Endothelial cell of umbilical vein (primary cell): ENCODE data around the gene IGSF23.

ENCODE experiments used
- EZH2 ChIP-seq: IDR thresholded peaks from 2 replicates; pipeline ENCODE4 v1.6.1; 2012; ENCODE audit warnings: borderline replicate concordance, low read depth, mild to moderate bottlenecking, moderate library complexity, low read length, inconsistent platforms; ENCODE audit not compliant: severe bottlenecking
- JUN ChIP-seq: IDR thresholded peaks from 2 replicates; pipeline ENCODE4 v1.6.1; 2011; ENCODE audit warnings: borderline replicate concordance, low read depth; ENCODE audit not compliant: insufficient read length, insufficient read depth
- MYC ChIP-seq: IDR thresholded peaks from one replicate; pipeline ENCODE4 v1.6.1; 2011; ENCODE audit warnings: mild to moderate bottlenecking, low read depth, low read length
- POLR2A ChIP-seq: IDR thresholded peaks from 2 replicates; pipeline ENCODE4 v1.6.1; 2012; ENCODE audit warnings: low read depth, mild to moderate bottlenecking, control low read depth, low read length
- POLR2AphosphoS5 ChIP-seq: IDR thresholded peaks from 2 replicates; pipeline ENCODE4 v1.6.1; 2012; ENCODE audit warnings: low read depth, mild to moderate bottlenecking, control low read depth, low read length, moderate library complexity; ENCODE audit not compliant: insufficient read depth
- TF ChIP-seq, protein P1 (sequence below), 2 donors: IDR thresholded peaks; 1 replicate in 1 of 2; 2 replicates in 1 of 2; pipeline ENCODE4 v1.5.1; 2011; ENCODE audit warnings: low read length in 2 of 2, mild to moderate bottlenecking in 2 of 2, moderate library complexity in 2 of 2, control low read depth in 1 of 2, inconsistent platforms in 1 of 2, low read depth in 1 of 2; ENCODE audit not compliant: insufficient read depth in 1 of 2; ENCODE audit errors: extremely low read depth in 1 of 2

DNA sequence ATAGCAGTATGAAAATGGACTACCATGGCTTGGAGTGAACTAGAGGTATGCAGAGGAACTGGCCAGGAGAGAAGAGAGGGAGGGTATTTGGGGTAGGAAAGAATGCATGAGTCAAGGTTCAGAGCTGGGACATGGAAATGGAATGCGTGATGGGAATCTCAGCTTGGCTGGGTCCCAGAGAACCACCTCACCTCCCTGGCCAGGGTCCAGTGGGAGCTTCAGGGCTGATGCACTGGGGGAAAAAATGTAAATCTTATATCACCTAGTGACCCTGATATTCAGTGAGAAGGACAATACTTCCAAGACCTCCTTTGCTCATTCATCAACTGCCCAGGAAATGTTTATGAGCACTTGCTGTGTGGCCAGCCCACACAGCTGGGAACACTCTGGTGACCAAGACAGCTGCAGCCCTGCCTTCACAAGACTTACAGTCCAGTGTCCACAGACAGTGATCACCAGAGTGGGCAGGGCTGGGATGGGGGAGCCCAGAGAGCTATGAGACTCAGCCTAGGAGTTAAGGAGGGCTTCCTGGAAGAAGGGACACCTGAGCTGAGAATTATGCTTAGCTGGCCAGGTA lies 12.8 kb downstream of the IGSF23 start:
- TF ChIP-seq POLR2A = peak; percentile 60
- TF ChIP-seq, protein P1, sequence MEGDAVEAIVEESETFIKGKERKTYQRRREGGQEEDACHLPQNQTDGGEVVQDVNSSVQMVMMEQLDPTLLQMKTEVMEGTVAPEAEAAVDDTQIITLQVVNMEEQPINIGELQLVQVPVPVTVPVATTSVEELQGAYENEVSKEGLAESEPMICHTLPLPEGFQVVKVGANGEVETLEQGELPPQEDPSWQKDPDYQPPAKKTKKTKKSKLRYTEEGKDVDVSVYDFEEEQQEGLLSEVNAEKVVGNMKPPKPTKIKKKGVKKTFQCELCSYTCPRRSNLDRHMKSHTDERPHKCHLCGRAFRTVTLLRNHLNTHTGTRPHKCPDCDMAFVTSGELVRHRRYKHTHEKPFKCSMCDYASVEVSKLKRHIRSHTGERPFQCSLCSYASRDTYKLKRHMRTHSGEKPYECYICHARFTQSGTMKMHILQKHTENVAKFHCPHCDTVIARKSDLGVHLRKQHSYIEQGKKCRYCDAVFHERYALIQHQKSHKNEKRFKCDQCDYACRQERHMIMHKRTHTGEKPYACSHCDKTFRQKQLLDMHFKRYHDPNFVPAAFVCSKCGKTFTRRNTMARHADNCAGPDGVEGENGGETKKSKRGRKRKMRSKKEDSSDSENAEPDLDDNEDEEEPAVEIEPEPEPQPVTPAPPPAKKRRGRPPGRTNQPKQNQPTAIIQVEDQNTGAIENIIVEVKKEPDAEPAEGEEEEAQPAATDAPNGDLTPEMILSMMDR (IDR thresholded peaks at IDR 0.05; ENCODE audit: extremely low read depth in 1 of 2, insufficient read depth in 1 of 2, low read depth in 1 of 2, low read length in 2 of 2) = no peak
- no peak for TF ChIP-seq MYC
- peak; percentile 90 for TF ChIP-seq POLR2AphosphoS5
- no peak for TF ChIP-seq EZH2
- TF ChIP-seq JUN = peak; percentile 79
